Effector CD8-positive, alpha-beta T cell (primary cell): Measurements from ENCODE around the gene ZNF423.
"Not testable (repeated sequence)": the region's sequence is repeated elsewhere in the genome, so short reads cannot be mapped to it uniquely, and the experiment has no call there.

ENCODE experiments used
- DNase-seq: peaks from one replicate; lab custom pipeline; 2025; lab: John Stamatoyannopoulos, UW

Gene ZNF423

DNA sequence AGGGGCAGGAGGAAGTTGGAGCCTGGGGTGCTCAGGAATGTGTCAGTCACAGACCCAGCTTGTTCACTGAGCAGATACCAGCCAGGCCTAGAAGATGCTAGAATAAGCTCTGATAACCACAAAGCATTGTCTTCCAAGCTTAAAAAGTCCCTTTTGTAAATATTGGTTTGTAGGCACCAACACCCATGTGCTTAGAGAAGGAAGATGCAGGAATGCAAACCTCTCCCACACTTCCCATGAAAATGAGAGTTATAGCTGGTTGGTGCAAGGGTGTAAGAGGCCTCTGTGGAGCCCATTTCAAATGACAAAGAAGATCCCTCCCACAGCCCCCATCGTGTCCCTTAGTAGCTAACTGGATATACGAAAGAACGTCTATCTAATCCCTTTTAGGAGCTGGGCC, 272.0 kb downstream of the ZNF423 start:
- DNase-seq, result no peak

DNA sequence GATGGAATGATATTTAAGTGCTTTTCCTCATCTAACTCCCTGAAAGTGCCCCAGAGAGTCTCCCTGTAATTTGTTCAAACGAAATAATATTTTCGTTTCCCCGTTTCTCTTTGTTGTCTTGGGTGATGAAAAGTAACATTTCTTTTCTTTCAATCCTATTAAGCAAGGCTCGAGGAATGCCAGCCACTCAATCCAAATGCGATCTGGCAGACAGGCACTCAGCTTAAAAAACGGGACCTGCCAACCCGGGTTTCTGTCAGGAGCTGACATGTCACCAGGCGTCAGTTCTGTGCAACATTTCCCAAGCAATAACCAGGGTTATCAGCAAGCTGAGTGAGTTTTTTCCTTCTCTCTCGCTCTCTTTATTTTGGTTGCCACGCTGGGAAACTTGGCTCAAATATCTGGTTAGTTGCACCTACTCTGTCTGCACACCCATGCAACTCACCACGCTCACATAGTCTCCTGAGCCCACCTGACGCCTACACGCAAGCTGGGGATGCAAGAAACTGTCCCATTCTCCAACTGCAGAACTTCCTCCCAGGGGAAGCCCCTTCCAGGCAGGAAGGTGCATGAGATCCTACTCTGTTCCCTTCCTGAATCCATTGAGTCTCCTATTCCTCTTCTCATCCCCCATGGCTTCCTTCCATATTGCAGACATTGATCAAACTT, 274.1 kb downstream of the ZNF423 start:
- DNase-seq, result no peak

DNA sequence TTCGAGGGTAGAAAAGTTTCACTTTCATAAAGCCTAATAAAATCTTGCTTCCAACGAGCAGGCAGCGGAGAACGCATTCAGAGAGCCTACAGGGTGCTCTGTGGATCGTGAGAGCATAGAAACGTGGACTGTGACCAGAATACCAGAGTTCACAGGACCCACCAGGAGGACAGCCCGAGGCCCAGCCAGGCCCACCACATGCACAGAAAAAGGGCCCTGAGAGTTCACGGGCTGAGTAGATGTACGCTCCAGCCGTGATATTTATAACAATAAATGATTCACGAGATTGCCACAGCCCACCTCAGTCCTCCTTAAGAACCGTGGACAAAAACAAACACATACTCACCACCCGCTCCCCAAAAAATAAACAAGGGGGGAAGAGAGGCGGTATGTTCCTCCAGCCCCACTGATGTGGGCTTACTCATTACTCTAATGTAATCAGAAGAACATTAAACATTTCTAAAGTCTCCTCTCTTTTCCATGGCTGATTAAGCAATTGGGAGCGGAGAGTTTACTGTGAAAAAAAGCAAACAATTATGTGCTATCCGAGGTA, 275.1 kb downstream of the ZNF423 start:
- no peak for DNase-seq

DNA sequence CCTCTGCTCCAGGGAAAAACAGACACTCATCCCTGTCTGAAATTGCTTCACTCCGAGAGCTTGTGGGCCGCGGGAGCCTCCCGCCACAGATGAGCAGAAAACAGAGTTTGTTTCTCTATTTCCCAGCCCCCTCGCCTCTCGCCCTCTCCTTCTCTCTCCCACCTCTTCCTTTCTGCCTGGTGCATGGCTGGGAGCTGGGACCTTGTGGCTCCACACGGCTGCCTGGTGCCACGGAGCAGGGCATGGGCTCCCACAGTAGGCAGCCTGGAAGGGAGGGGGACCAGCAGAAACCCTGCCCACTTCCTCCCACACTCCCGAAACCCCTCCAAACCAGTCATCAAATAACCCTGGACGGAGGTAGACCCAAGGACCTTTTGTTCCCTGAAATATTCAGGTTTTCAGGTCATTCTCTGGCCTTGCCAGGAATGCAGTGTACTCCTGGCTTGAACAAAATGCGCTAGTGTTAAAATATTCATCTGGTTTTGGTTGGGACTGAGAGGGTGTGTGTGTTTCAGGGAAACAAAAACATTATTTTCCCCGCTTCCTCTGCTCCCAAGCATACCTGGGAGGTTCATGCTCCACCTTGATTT, 277.4 kb downstream of the ZNF423 start:
- no peak for DNase-seq

DNA sequence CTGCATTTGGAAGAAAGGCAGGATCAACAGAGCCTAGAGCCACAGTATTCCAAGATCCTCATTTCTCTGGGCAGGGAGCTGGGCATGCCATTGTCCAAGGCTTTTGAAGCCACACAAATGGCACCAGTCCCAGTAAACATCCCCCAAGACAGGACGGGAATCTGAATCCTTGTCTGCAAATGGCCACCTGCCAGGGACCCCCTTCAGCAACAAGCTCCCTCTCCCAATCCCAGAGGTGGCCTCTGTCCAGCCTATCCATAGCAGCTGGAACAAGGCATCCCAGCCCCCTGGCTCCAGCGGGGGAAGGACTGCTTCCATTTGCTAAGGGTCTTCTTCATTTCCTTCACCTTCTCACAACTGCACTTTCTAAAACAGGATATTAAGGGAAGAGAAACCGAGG, 277.9 kb downstream of the ZNF423 start:
- DNase-seq, result no peak

DNA sequence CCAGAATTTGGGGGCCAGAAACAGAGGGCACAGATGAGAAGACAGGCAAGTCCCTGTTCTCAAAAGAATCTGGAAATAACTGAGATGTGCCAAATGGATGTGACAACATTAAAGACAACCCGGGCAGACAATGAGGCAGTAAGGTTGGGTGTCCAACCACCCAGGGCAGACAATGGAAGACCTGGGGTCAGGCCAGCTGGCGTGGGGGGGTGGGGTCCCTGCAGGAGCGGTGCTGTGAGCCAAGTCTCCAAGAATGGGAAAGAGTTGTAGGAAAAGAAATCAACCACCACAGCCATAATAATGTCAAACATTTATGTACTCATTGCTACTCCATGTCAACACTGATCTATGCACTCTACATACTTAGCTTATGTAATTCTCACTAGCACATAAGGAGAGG, 279.0 kb downstream of the ZNF423 start:
- no peak for DNase-seq

DNA sequence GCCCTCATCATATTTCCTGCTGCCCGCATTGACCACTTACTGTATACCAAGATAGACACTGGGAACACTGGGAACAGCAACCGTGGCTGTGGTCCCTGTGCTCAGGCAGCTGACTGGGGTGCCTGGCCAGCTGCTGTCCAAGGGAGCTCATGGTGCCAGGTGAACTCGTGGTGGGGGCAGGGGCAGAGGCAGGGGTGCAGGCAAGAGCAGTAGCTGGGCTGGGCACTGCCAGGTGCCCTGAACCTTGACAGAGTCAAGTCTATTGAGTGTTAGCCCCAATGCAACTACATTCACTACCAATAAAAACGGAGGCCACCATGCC, 279.8 kb downstream of the ZNF423 start:
- DNase-seq, result no peak

DNA sequence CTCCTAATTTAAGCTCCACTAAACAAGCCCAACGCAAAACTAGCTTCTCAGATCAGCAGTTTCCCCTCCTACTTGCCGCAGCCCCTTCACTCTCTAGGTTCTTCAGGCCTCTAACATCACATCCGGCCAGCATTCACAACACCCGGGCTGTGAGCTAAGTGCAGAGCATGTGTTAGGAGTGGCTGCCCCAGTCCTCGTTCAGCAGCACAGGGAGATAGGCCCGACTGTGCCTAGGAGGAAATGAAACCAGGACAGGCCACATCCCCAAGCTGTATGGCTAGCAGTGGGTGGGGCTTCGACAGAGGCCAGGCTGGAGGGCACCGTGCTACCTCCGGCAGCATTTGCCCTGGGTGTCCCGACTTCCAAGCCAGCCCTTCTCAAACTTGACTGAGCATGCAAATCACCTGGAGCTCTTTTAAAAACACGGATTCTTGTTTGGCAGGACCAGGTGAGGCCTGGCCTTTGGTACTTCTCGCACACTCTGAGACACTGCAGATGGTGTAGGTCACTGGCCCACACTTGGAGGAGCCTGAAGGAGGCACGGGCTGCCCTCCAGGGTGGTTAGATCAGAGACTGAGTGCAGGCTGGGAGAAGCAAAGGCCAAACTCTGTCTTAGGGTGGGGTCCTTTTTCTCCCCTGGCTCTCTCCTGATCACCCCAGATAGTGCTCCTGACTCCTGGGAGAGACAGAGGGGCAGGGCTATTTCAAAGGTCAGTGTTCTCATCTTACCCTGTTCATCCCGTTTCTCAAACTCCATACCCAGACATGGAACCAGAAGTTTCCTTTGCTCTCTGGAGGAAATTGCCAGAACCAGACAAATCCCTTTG, 280.4 kb downstream of the ZNF423 start:
- DNase-seq, result no peak

DNA sequence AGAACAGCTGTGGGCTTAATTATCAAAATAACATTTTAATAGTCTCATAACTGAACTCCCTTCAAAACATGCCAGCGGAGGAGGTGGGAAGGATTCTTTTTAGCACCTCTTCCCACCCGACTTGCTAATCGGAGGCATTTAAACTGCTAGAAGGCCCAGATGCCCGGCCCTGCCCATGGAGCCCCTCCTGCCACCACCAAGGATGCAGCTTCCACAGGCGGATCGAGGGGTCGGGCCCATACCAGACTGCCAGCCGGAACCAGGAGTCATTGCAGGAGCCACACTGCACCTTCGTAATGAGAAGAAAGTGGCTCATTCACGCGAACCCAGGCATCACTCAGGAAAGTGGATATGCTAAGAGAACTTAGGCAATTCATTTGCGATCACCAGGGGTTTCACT, 281.1 kb downstream of the ZNF423 start:
- no peak for DNase-seq

DNA sequence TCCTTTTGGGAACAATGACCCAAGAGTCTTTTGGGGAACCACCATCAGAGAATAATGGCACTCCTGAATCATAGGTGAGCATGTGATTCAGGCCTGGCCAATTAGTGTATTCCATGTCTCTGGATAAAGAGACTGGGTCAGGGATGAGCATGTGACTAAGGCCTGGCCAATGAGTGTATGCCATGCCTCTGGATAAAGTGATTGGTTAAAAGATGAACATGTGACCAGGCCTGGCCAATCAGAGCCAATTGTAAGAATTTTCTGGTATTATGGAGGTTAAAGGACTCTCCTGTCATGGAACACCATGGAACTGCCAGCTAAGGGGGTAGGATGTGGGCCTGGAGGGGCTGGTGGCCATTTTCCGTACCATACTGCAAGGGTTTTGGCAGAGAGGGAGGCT, 288.0 kb downstream of the ZNF423 start:
- no peak for DNase-seq

DNA sequence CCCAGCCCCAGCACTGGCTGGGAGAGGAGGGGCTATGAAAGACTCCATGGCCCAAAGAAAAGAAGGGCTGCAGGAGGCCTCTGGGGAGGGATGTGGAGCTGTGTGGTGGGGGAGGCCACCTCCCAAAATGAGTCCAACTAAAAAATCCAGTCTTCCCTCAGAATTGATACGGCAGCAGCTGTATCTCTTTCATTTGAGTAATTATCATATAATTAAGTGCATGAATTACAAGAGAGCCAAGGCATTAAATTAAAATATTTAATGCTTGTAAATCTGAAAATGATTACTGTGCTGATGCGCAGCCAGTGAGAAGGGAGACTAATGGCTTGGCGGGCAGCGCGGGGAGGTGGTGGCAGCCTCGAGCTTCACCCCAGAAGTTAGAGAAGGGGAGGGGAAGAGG, 289.5 kb downstream of the ZNF423 start:
- no peak for DNase-seq

DNA sequence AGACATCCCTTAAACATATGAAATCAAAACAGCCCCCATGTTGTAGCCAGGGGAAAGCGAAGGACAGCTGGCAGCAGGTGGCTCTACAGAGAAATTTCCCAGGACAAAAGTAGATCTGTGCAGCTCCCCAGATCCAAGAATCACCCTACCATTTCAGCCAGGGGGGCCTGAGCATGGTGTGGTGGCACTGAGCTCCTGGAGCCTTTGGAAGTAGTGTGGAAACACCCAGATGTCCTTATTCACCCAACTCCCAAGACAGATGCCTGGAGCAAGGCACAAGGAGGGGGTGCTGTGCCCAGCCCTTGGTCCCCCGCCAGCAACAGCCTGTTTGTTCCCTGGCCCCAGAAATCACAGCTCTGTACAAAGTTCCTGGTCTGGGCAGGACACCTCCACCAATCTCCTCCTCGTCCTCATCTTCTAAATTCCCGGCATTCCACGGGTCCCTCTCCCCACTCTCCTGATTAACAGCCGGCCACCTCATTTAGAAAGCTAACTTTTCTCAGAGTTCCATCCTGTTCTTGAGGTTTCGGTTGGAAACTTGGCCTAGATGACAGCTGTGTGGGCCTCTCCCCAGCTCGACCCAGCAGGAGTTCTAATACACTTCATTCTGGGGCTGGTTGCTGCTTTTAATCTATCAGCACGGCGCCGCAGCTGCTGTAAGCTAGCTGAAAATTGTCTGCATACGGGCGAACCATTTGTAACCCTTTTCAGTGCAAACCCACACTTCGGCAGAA, 291.2 kb downstream of the ZNF423 start:
- DNase-seq, result no peak

DNA sequence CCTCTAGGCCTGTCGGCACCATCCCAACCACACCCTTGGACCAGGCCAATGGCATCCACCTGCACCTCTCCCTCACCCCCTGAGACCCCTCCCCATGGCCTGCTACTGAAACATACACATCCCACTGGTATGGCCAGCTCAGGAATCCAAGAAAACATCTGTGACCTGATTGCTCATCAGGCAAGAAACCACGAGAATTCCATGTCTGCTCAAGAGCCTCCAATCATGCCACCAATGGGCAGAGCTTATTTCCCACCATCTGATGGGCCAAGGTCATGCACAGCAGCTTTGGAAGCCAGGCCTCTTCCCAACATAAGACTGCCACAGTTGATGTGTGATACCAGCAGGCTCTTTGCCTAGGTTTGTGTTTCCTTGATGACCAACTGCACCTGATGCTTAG, 292.2 kb downstream of the ZNF423 start:
- no peak for DNase-seq

DNA sequence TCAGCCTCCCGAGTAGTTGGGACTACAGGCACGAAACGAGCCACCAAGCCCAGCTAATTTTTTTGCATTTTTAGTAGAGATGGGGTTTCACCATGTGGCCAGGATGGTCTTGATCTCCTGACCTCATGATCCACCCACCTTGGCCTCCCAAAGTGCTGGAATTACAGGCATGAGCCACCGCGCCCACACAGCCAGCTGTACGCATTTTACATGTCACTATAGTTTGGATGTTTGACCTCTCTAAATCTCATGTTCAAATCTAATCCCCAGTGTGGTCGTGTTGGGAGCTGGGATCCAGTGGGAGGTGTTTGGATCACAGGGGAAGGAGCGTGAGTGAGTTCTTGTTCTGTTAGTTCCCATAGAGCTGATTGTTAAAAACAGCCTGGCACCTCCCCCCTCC, 293.0 kb downstream of the ZNF423 start:
- DNase-seq, result not testable (repeated sequence)

DNA sequence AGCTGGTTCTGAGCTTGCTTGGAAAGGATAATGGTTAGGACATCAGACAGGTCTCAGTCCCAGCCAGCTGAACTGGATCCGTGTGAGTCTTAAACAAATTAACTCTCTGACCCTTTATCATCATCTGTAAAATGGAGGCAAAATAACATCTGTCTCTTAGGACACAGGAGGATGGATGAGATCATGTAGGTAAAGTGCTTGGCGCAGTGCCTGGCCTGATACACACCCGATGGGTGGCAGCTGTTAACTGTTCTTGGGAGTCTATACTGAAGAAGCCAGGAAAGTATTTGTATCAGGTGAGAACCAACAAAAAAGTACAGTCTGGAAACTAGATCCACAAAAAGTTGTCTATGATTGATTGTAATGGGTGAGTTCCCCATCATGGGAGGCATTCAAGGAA, 293.7 kb downstream of the ZNF423 start:
- DNase-seq, result no peak

DNA sequence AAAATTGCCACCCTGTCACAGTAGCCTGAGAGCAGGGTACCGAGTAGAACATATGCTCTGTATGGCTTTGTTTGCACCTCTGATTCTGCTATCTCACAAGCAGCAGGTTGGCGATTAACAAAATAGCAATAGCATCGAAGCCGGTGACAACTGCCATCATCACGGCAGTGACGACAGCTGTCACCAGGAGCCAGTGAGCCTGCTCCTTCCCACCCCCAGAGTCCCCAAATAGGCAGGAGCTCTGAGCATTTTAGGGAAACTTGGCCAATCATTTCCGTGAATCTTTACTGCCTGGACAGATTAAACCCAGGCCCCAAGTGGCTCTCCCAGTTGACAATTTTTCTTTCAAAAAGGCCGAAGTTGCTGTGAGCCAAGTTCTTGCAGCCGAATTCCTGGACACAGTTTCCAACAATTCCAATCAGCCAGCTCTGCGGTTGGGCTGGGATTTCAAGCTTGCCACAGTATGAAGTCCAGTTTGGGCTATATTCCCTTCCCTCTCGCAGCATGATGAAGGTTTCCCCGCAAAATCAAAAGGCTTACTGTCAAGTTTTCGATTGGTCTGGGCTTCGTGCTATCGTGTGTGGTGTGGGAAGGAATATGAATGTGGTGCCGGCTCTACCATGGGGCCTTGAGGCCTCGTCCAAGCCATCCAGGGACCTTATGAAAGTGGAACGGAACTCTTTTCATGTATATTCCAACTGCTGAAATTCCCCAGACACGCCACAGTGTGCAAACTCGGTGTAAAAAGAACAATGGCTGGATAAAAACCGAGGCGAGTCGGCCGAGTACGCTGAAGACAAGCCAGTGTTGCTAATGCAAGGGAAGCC, 295.7 kb downstream of the ZNF423 start:
- DNase-seq, result no peak

DNA sequence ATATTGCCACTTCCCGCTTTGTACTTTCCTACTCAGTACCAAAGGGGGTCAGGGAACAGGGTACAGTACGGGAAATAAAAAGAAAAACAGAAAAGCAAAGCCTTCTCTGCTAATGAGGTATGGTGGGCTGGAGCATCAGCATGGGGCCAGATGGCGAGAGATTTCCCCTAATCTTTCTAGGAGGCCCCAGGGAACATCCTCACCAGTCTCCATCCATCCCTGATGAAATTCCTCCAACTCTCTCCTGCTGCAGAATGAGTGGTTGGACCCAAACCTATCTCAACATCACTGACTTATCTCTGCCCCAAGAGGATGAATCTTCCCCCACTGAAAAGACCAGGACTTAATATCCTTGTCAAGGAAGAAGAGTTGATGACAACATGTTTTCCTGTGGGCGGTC, 296.7 kb downstream of the ZNF423 start:
- DNase-seq, result no peak

DNA sequence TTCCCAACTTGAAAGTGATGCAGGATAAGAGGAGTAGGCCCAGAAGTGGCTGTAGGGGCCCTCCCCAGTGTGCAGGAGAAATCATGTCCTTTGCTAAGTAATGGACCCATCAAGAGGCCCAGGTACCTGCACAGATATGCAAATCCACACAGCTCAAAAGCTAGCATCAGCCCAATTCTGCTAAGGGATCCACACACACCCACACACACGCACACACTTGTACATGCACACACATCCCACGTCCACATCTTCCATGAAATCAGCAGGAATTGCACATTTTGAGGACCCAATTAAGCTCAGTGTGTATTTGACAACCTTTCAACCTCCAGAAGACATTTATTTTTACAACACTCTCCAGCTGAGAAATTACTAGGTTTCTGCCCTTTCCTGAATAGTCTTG, 297.5 kb downstream of the ZNF423 start:
- DNase-seq, result no peak

DNA sequence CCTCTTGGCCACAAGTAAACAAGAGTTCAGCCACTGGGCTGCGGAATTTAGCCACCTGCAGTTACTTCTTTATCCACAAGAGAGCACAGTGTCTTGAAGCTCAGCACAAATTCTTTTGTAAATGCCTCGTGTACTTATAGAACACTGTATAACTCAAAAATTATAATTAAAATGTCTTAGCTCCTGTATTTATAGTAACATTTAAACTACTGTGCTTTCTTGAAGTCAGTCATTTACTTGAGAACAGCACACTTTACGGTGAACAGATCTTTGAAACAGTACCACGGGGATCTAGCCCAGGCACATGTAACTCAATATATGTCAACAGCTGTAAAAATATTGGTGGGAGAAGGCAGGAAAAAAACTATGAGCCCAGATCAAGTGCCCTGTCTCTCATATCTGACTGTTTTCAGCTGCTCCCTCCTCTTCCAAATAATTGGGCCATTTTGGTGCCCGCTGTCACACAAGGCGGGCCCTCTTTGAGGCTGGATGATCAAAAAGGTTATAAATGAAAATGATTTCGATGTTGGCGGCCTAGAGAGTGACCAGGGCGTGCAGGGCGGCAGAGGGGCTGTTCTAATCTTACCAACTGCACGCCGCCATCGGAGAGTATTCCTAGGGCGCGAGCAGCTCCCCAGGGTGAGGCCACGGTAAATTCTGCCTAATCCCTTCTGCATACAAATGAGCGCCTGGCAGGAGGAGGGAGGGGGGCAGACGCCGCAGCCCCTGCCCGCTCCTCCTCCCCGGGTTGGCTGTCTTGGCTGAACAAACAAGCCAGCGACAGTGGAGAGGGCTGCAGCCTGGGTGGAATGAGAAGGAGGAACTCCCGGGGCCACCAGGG, 299.1 kb downstream of the ZNF423 start:
- no peak for DNase-seq

DNA sequence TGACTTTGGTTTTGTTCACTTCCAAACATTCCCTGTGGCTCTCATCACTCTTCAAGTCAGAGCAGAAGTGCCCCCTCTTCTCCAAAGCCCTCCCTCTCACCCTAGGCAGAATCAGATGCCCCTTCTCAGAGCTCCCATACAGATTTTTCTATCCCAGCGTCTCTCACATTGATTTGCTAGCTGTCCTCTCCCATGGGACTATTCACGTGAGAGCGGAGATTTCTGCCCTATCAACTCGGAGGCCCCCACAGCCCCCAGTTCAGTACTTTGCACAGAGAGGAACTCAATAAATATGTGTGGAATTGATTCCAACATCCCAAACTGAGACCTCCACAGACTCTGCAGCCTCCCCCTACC, 299.7 kb downstream of the ZNF423 start:
- no peak for DNase-seq

DNA sequence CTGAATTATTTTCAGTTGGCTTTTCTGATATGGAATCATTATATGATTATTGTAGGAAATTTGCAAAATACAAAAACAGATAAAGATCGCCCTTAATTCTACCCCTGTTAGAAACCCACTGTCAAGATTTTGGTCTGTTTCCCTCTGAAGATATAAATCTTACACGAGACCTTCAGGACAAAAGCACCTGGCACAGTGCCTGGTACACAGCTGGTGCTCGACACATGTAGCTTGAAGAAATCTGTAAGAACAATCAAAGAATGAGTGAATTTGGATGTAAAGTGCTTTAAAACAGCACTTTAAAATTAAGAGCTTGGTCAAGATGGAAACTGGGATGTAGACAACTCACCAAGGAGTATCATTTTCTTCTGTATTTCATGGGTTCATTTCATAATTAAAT, 301.2 kb downstream of the ZNF423 start:
- DNase-seq, result no peak
